Epithelial cell of alveolus of lung (primary cell): ENCODE results near the gene STXBP4. TPM values are rescaled to one million over a fixed set of nuclear protein-coding genes. Genes with fewer than 3 reads are reported as not detected.

Source experiments
- total RNA-seq: library from RNA; depleted of rRNA; stranded (reverse); fragments of >200 nt; gene quantifications from 2 replicates; pipeline ENCODE4 v1.2.1, GENCODE V29; 2015

Gene STXBP4, protein sequence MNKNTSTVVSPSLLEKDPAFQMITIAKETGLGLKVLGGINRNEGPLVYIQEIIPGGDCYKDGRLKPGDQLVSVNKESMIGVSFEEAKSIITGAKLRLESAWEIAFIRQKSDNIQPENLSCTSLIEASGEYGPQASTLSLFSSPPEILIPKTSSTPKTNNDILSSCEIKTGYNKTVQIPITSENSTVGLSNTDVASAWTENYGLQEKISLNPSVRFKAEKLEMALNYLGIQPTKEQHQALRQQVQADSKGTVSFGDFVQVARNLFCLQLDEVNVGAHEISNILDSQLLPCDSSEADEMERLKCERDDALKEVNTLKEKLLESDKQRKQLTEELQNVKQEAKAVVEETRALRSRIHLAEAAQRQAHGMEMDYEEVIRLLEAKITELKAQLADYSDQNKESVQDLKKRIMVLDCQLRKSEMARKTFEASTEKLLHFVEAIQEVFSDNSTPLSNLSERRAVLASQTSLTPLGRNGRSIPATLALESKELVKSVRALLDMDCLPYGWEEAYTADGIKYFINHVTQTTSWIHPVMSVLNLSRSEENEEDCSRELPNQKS
- 6.2 and 9.5 TPM in 2 replicates for total RNA-seq

DNA sequence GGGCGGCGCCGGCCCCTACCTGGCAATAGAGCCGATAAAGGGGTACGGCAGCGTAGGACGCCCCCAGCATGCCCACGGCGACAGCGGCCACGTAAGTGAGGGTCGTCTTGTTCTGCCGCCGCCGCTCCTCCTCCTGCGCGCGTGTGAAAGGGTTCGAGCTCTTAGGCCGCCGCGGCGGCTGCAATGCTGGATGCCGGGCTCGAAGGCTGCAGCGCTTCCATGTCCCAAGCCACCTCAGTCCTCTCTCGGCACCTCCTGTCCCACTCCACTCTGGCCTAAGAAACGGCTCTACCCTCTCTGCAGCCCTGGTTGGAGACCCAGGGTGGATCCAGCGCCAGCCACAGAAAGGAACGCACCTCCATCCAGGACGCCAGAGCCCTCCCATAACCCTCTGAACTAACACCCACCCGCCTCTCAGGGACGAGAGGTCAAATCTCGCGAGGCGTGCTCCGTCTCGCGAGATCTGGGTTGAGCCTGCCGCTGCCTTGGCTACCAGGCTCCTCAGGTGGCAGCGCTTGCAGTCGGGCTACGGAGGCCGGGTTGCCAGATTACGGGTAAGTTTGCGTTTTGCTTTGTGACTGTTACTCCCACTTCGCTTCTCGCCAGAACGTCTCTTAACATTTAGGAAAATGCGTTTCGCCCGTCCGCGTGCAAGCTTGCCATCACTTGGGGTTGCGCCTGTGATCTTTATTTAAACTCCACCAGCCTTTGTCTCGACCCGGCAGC, at the start of gene STXBP4, which contains the start of gene COX11:
Gene STXBP4 (plus strand): TSS at position 504 of the 726 bp plus-strand sequence. CDS start 17,455 bp downstream, outside the sequence.
Gene COX11 (minus strand): TSS at position 393 of the 726 bp plus-strand sequence. CDS start 8 bp downstream, at position 385.

Other genes with a start within 250 kb of the STXBP4 start
- 17.5 and 20.7 TPM in 2 replicates for gene TOM1L1, start 67.9 kb upstream of the STXBP4 start, total RNA-seq
- gene COX11, start 111 bp upstream of the STXBP4 start, total RNA-seq = 41.0 and 67.6 TPM in 2 replicates